ENCODE data around the gene ENTHD1.
"Not testable (repeated sequence)": the region's sequence is repeated elsewhere in the genome, so short reads cannot be mapped to it uniquely, and the experiment has no call there.

- TF ChIP-seq POLR2A, POLR2AphosphoS5 (IDR thresholded peaks at IDR 0.05; ENCODE audit: low read depth, low read length): not testable (repeated sequence)
These were observed 23.8 kb downstream of the ENTHD1 start for GRCh38 chr22:39869797-39870196.
